HepG2 (cell line): Measurements from ENCODE around the gene SNAP29. TPM values are rescaled to one million over a fixed set of nuclear protein-coding genes. Genes with fewer than 3 reads are reported as not detected.

ENCODE experiments used
- ATAC-seq: fragments of 200-7000 bp; cut with Tn5 transposase; 3 replicates; pipeline ENCODE4 v1.9.1; 2020; ENCODE audit warnings: mild to moderate bottlenecking, moderate library complexity
- BruUV-seq: library from RNA; stranded (reverse); fragments of 400-500 nt; replicated peaks from 2 replicates; lab custom pipeline; 2021; lab: Mats Ljungman, UMichigan
- CTCF ChIA-PET: fragments of 300-600 bp; formaldehyde crosslinking; extraction: SDS; loops from one replicate; lab custom pipeline; 2021; ENCODE audit warnings: low total read pairs, inconsistent platforms, low intra/inter-chr PET ratio; lab: Yijun Ruan, JAX
- POLR2A ChIA-PET: fragments of 350-600 bp; sonication (Branson Sonifier 250); formaldehyde crosslinking; loops from one replicate; lab custom pipeline; 2020; ENCODE audit warnings: antibody characterized with exemption, inconsistent platforms; lab: Yijun Ruan, JAX
- DNase-seq: peaks from one replicate; pipeline ENCODE4 v3.0.0-alpha.2; 2015; ENCODE audit warnings: low spot score
- FAIRE-seq: peaks from 3 replicates; lab custom pipeline; 2011; peaks lifted over from hg19 to GRCh38; lab: Jason Lieb, UNC
- H2AFZ ChIP-seq: one replicate; pipeline ENCODE4 v1.6.1; 2011; ENCODE audit warnings: low read length, inconsistent platforms
- H3K27ac ChIP-seq: fragments of 300-600 bp; 3 replicates; pipeline ENCODE4 v1.8.0; 2011; ENCODE audit warnings: mixed run types, mild to moderate bottlenecking, mixed read lengths, low read length, inconsistent platforms; ENCODE audit not compliant: insufficient read depth; ENCODE audit errors: extremely low read length
- H3K27me3 ChIP-seq, 2 experiments: fragments of 200-600 bp in 1 of 2; 2 replicates in 1 of 2; 3 replicates in 1 of 2; pipeline versions ENCODE4 v1.6.0 to v1.8.0; 2011; ENCODE audit warnings: low read length in 2 of 2, mild to moderate bottlenecking in 2 of 2, moderate library complexity in 2 of 2, inconsistent platforms in 1 of 2; ENCODE audit not compliant: insufficient read depth in 2 of 2, control insufficient read depth in 1 of 2
- H3K36me3 ChIP-seq, 2 experiments: fragments of 200-600 bp in 1 of 2; replicated peaks in 1 of 2; 2 replicates in 1 of 2; 3 replicates in 1 of 2; pipeline versions ENCODE4 v1.5.1 to v1.8.0; 2011; ENCODE audit warnings: low read length in 2 of 2, inconsistent platforms in 1 of 2; ENCODE audit not compliant: insufficient read depth in 2 of 2, control insufficient read depth in 1 of 2
- H3K4me1 ChIP-seq: 2 replicates; pipeline ENCODE4 v1.5.1; 2012; ENCODE audit warnings: low read length, inconsistent platforms; ENCODE audit not compliant: insufficient read depth
- H3K4me2 ChIP-seq: 2 replicates; pipeline ENCODE4 v1.6.0; 2011; ENCODE audit warnings: low read depth, low read length, inconsistent platforms
- H3K4me3 ChIP-seq, 3 experiments: fragments of 200-600 bp in 1 of 3; sonication (generic), shearing (Covaris generic) in 1 of 3; replicated peaks in 1 of 3; 2 replicates each; pipeline ENCODE4 v1.5.1; 2011 to 2016; ENCODE audit warnings: low read length in 3 of 3, inconsistent platforms in 2 of 3, low read depth in 2 of 3, mild to moderate bottlenecking in 2 of 3, control low read depth in 1 of 3, mixed read lengths in 1 of 3; ENCODE audit not compliant: insufficient read depth in 1 of 3
- H3K79me2 ChIP-seq: one replicate; pipeline ENCODE4 v1.6.1; 2011; ENCODE audit warnings: low read length, inconsistent platforms; ENCODE audit not compliant: insufficient read depth
- H3K9ac ChIP-seq: 2 replicates; pipeline ENCODE4 v1.6.0; 2011; ENCODE audit warnings: mild to moderate bottlenecking, low read depth, low read length, inconsistent platforms; ENCODE audit not compliant: insufficient read depth
- H3K9me3 ChIP-seq: 2 replicates; pipeline ENCODE4 v1.5.1; 2012; ENCODE audit warnings: mild to moderate bottlenecking, low read length
- H4K20me1 ChIP-seq: 2 replicates; pipeline ENCODE4 v1.6.0; 2011; ENCODE audit warnings: inconsistent platforms, mild to moderate bottlenecking, low read length, moderate library complexity; ENCODE audit not compliant: insufficient read depth
- HIVEP1 ChIP-seq: sonication (generic); formaldehyde crosslinking; IDR thresholded peaks from 2 replicates; pipeline ENCODE4 v1.4.0; 2020; ENCODE audit warnings: mild to moderate bottlenecking, missing genetic modification reagents
- MATR3 ChIP-seq: sonication (generic); formaldehyde crosslinking; IDR thresholded peaks from 2 replicates; pipeline ENCODE4 v1.4.0; 2020; ENCODE audit warnings: missing genetic modification reagents
- PLSCR1 ChIP-seq: sonication (generic); formaldehyde crosslinking; IDR thresholded peaks from 2 replicates; pipeline ENCODE4 v1.5.0; 2020; ENCODE audit warnings: missing genetic modification reagents, mild to moderate bottlenecking, borderline replicate concordance
- PTBP1 ChIP-seq: fragments of 200-400 bp; formaldehyde crosslinking; IDR thresholded peaks from 2 replicates; pipeline ENCODE4 v1.6.1; 2018; ENCODE audit warnings: low read length, low read depth; ENCODE audit not compliant: poor library complexity, severe bottlenecking
- REXO4 ChIP-seq: sonication (generic); formaldehyde crosslinking; IDR thresholded peaks from 2 replicates; pipeline ENCODE4 v1.8.0; 2022; ENCODE audit warnings: missing genetic modification reagents, mild to moderate bottlenecking, borderline replicate concordance
- STAG1 ChIP-seq: sonication (generic); formaldehyde crosslinking; IDR thresholded peaks from 2 replicates; pipeline ENCODE4 v1.4.0; 2020; ENCODE audit warnings: missing genetic modification reagents
- TBX3 ChIP-seq: fragments of 450-650 bp; IDR thresholded peaks from 2 replicates; pipeline ENCODE4 v1.6.1; 2017; ENCODE audit warnings: antibody characterized with exemption, mild to moderate bottlenecking, inconsistent platforms, borderline replicate concordance
- ZBTB3 ChIP-seq: sonication (generic); formaldehyde crosslinking; IDR thresholded peaks from 2 replicates; pipeline ENCODE4 v1.4.0; 2020; ENCODE audit warnings: low read depth, mild to moderate bottlenecking, moderate library complexity, missing genetic modification reagents, borderline replicate concordance
- ZNF570 ChIP-seq: sonication (generic); formaldehyde crosslinking; IDR thresholded peaks from 2 replicates; pipeline ENCODE4 v1.4.0; 2020; ENCODE audit warnings: mild to moderate bottlenecking, missing genetic modification reagents, borderline replicate concordance
- ZNF839 ChIP-seq: sonication (generic); formaldehyde crosslinking; IDR thresholded peaks from 2 replicates; pipeline ENCODE4 v1.4.0; 2020; ENCODE audit warnings: missing genetic modification reagents, mild to moderate bottlenecking, borderline replicate concordance
- ZSCAN30 ChIP-seq: sonication (generic); formaldehyde crosslinking; IDR thresholded peaks from 2 replicates; pipeline ENCODE4 v1.5.0; 2020; ENCODE audit warnings: mild to moderate bottlenecking, missing genetic modification reagents
- whole genome bisulfite sequencing: methylation state at CpG from one replicate; pipeline ENCODE4 v1.1.6; 2017; ENCODE audit warnings: low lambda C conversion rate; 5-methylcytosine and 5-hydroxymethylcytosine counted together
- in situ Hi-C: cut with HindIII; loops from 2 replicates; pipeline ENCODE4 v1.10.0; 2017; ENCODE audit warnings: low pct_unique_long_range_greater_than_20kb; ENCODE audit not compliant: extremely low pct_ligation_motif_present
- intact Hi-C: fragments of 100-400 bp; cut with micrococcal nuclease; formaldehyde crosslinking; loops from one replicate; pipeline ENCODE4 v1.10.0; 2022; ENCODE audit not compliant: unreplicated experiment
- polyA plus RNA-seq, 8 experiments: library from polyadenylated mRNA; depleted of rRNA in 3 of 8; stranded (reverse) in 7 of 8; unstranded in 1 of 8; fragments of >200 nt; fragmentation: Illumina TruSeq in 4 of 8; extraction: Trizol in 4 of 8; gene quantifications; 2 replicates each; pipeline versions ENCODE4 v1.2.1 to v1.2.3, GENCODE V29; 2011 to 2016; ENCODE audit warnings: low read depth in 4 of 8, missing spikeins in 1 of 8, mixed read lengths in 1 of 8; ENCODE audit not compliant: insufficient read depth in 1 of 8
- total RNA-seq, 5 experiments: library from RNA; depleted of rRNA; stranded (reverse); fragments of >200 nt; fragmentation: Illumina TruSeq; extraction: Trizol; gene quantifications; 2 replicates each; pipeline ENCODE4 v1.2.3, GENCODE V29; 2016; ENCODE audit warnings: low read depth in 1 of 5
- TF ChIP-seq, protein P1 (sequence below): sonication (generic); formaldehyde crosslinking; IDR thresholded peaks from 2 replicates; pipeline ENCODE4 v1.5.0; 2020; ENCODE audit warnings: mild to moderate bottlenecking, missing genetic modification reagents, moderate library complexity
- TF ChIP-seq, protein P2 (sequence below): IDR thresholded peaks from 2 replicates; pipeline ENCODE4 v1.6.1; 2016; ENCODE audit warnings: missing compliant biosample characterization, missing genetic modification reagents, borderline replicate concordance
- TF ChIP-seq, protein P3 (sequence below): sonication (generic); formaldehyde crosslinking; IDR thresholded peaks from 2 replicates; pipeline ENCODE4 v1.8.1; 2023; ENCODE audit warnings: missing genetic modification reagents, mild to moderate bottlenecking, borderline replicate concordance

The SNAP29 gene
- total and polyA plus RNA-seq, 2 of the 13 experiments (the other 11 are each of a cell fraction or from before 2014, with no cell fraction given), result 12.3 to 30.7 TPM

GRCh38 chr22:20852076-20852475 lies 6.7 kb upstream of the SNAP29 start:
- peaks cover 42% of the 10 kb centered on the region for H3K4me1 ChIP-seq
- peaks cover 81% of the 10 kb centered on the region for H3K79me2 ChIP-seq
- 82% methylated on average over 4 of the region's 4 CpGs for WGBS
- FAIRE-seq (no peak), ATAC-seq (peak; percentile 47; the same call in 1 of the 3 replicates), DNase-seq (no peak)
- no peak overlapping the region for H3K4me3 ChIP-seq
- in situ Hi-C loops (loop anchor here (10.0 kb wide), 1 partner anchor 57 kb away; no protein-coding TSS in a partner anchor), intact Hi-C loops (no loop called here)
- H3K9ac ChIP-seq, result no peak overlapping the region
- CTCF ChIA-PET, result no interaction called here
- no peak overlapping the region for H3K27ac ChIP-seq
- no TSS peak for BruUV-seq
- no peaks in the 10 kb centered on the region for H3K36me3 ChIP-seq
- POLR2A ChIA-PET, result interaction anchor here (0.8 to 1.1 kb wide), 2 partner anchors 16 to 68 kb away, joined by 3 read pairs; no protein-coding TSS in a partner anchor
- no peak overlapping the region for H3K4me2 ChIP-seq
- no peaks in the 10 kb centered on the region for H3K9me3 ChIP-seq
- H4K20me1 ChIP-seq, result peaks cover 10% of the 10 kb centered on the region; the same call in 1 of the 2 replicates
- H2AFZ ChIP-seq, result no peak overlapping the region
- H3K27me3 ChIP-seq, result no peaks in the 10 kb centered on the region
- TF ChIP-seq, protein P1, sequence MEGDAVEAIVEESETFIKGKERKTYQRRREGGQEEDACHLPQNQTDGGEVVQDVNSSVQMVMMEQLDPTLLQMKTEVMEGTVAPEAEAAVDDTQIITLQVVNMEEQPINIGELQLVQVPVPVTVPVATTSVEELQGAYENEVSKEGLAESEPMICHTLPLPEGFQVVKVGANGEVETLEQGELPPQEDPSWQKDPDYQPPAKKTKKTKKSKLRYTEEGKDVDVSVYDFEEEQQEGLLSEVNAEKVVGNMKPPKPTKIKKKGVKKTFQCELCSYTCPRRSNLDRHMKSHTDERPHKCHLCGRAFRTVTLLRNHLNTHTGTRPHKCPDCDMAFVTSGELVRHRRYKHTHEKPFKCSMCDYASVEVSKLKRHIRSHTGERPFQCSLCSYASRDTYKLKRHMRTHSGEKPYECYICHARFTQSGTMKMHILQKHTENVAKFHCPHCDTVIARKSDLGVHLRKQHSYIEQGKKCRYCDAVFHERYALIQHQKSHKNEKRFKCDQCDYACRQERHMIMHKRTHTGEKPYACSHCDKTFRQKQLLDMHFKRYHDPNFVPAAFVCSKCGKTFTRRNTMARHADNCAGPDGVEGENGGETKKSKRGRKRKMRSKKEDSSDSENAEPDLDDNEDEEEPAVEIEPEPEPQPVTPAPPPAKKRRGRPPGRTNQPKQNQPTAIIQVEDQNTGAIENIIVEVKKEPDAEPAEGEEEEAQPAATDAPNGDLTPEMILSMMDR (CRISPR knock-in tag), result peak; percentile 30; the same call in 1 of the 2 replicates
- TF ChIP-seq ZBTB3 (CRISPR knock-in tag), result no peak
- TF ChIP-seq PTBP1, result no peak
- TF ChIP-seq STAG1 (CRISPR knock-in tag), result peak; percentile 29; the same call in 1 of the 2 replicates
- TF ChIP-seq, all 625 proteins: peak for 2

GRCh38 chr22:20852503-20852902 lies 6.3 kb upstream of the SNAP29 start:
- Histone ChIP-seq H3K27me3 (no peaks in the 10 kb centered on the region), H3K4me2 (no peak overlapping the region), H3K9me3 (no peaks in the 10 kb centered on the region), H3K36me3 (no peaks in the 10 kb centered on the region), H3K27ac (no peak overlapping the region), H3K4me1 (peaks cover 46% of the 10 kb centered on the region), H3K4me3 (no peak overlapping the region), H3K79me2 (peaks cover 81% of the 10 kb centered on the region), H2AFZ (no peak overlapping the region), H3K9ac (no peak overlapping the region), H4K20me1 (peaks cover 12% of the 10 kb centered on the region; the same call in 1 of the 2 replicates)
- no peak for DNase-seq
- 96% methylated on average over 6 of the region's 6 CpGs for WGBS
- ChIA-PET CTCF (no interaction called here), POLR2A (interaction anchor here (0.8 kb wide), 1 partner anchor 69 kb away, joined by 3 read pairs; no protein-coding TSS in a partner anchor)
- no peak for FAIRE-seq
- in situ Hi-C loops, result loop anchor here (10.0 kb wide), 1 partner anchor 58 kb away; no protein-coding TSS in a partner anchor
- intact Hi-C loops, result no loop called here
- no peak for ATAC-seq
- no TSS peak for BruUV-seq
- TF ChIP-seq HIVEP1, result no peak
- no peak for TF ChIP-seq ZNF570
- TF ChIP-seq, protein P2, sequence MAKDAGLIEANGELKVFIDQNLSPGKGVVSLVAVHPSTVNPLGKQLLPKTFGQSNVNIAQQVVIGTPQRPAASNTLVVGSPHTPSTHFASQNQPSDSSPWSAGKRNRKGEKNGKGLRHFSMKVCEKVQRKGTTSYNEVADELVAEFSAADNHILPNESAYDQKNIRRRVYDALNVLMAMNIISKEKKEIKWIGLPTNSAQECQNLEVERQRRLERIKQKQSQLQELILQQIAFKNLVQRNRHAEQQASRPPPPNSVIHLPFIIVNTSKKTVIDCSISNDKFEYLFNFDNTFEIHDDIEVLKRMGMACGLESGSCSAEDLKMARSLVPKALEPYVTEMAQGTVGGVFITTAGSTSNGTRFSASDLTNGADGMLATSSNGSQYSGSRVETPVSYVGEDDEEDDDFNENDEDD (CRISPR knock-in tag), result no peak
- TF ChIP-seq ZNF839 (CRISPR knock-in tag), result no peak
- TF ChIP-seq TBX3, result no peak
- no peak for TF ChIP-seq MATR3
- no peak for TF ChIP-seq PLSCR1 (CRISPR knock-in tag)
- TF ChIP-seq, protein P3, sequence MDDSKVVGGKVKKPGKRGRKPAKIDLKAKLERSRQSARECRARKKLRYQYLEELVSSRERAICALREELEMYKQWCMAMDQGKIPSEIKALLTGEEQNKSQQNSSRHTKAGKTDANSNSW (CRISPR knock-in tag), result no peak
- TF ChIP-seq REXO4 (CRISPR knock-in tag), result no peak
- no peak for TF ChIP-seq ZSCAN30 (CRISPR knock-in tag)
